CD4-positive, alpha-beta T cell treated with Interleukin-15 for 1 hour (primary cell): Measurements from ENCODE around the gene ITPK1.

Experiments
- DNase-seq: peaks from one replicate; pipeline ENCODE4 v3.0.0-alpha.2; 2020

The ITPK1 gene

DNA sequence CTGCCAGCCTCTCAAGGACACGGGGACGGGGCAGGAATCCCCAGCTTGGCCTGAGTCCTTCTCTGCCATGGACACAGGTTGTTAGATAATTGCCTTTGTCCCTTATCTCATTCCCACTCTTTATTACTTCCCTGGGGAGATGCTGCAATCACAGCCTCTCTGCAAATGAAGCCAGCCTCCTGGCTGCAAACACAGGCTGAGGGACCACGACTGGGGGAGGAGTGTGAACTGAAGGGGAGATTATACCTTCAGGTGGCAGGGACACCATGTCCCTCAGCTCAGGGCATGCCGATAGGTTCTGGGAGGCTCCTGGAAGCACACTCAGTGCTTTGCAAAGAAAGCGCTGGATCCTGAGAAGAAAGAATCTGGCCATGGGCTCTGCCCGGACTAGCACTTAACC lies 208.9 kb downstream of the ITPK1 start:
- DNase-seq, result no peak

DNA sequence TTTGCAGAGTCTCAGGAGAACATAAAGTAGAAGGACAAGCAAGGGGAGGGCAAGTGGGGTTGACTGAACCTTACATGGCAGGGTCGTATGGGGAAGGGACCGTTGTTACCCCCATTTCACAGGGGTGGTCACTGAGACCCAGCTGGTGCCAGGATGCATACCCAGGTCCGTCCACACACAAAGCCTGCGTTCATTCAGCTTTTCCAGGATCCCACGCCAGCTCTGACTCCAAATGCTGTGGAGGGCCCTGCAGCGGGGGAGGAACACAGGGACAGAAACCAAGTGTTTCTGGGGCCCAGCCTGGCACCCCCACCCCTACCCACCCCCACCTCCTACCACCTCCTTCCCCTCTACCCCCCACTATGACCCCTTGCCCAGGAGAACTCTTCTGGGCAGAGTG lies 209.3 kb downstream of the ITPK1 start:
- DNase-seq, result no peak

DNA sequence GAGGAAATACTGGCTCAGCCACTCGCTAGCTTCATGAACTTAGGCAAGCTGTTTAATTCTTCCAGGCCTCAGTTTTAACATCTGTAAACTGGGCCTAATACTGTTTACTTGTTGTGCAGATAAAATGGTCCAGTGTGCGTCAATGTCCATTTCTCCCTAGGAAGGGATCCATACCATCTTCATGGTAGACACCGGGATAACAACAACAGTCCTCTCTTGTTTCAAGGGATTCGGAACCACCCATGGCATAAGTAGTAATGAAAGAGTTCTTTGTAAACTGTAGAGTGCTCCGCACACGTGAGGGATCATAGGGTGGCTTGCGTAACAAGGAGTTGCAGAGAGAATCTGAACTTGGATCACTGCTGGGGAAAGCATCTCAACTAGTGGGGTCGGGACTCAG lies 210.1 kb downstream of the ITPK1 start:
- DNase-seq, result no peak

DNA sequence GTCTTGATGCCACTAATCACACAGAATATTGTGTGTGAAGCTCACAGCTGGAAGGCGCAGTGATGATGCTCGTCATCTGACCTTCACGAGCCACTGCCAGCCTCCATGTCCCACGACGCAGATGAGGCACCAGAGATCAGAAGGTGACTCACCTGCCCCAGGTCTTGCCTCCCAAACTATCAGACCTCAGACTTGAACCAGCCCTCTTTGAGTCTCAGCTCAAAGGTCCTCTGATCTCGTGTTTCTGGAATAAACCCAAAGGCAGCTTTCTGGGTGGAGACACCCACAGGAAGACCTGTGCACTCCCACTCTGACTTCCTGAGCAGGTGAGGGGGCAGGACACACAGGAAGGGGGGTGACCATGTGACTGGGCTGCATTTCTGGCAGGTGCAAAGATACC lies 212.4 kb downstream of the ITPK1 start:
- no peak for DNase-seq

DNA sequence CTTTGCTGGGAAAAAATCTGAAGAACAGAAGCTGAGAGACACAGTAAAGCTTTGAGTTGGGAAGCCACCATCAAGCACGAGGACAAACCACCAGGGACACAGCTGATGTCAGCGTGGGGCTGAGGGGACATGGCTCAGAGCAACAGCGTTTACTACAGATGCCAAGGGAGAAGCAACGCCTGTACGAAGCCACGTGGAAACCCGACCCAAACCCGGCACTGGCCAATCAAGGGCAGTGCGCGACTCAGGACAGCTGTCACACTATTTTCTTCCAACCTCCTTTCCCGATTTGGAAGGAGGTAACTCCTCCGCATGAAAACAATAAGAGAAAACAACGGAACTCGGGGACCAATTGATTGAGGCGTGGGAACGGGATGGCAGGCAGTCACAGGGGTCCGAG lies 213.0 kb downstream of the ITPK1 start:
- no peak for DNase-seq

DNA sequence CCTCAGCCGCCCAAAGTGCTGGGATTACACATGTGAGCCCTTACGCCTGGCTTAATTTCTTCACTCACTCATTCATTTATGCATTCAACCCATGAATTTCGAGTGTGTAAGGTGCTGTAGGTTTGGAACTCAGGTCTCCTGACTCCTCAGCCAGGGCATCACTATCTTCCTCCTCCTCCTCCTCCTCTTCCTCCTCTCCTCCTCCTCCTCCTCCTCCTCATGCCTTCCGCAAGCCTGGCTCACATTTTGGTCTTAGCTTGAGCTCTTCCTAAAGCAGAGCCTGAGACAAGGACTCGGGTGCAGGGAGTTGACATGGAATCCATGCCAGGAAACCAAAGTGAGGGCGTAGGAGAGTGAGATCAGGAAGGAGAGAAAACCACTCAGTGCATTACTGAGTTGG lies 213.5 kb downstream of the ITPK1 start:
- no peak for DNase-seq

DNA sequence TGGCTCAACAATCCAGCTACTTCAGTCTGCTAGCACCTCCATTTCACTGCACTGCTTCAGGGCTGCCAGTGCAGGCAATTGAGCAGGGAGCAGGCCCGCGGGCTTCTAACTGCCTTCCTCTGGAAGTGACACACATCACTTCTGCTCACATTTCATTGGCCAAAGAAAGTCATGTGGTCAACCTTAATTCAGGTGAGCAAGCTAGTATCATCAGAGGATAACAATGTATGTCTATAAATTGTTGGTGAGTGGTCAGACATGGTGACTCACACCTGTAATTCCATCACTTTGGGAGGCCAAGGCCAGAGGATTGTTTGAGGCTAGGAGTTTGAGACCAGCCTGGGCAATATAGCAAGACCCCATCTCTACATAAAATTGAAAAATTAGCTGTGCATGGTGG lies 215.1 kb downstream of the ITPK1 start:
- no peak for DNase-seq

DNA sequence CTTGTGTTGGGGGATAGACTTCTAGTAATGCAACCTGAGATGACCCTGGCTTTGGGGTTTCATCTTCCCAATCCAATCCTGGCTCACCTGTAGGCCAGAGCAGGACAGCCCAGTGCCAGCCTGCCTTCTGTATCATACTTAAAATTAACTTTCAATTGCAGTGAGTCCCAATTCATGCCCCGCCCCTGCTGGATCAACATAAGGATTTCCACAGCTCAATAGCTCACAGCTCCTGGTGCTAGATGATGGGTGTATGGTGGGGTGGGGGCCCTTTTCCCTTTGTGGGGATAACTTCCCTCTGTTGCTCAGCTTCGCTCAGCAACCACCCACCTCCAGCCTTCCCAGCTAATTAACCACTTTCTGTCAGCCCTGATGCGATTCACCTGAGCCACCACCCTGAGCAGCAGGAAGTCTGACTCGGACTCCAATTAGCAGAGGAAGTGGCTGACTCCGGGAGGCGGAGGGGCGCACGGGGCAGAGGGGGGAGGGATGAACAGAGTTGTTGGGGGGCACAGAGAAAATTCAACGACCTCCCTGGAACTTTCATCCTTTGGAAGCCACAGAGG lies 217.1 kb downstream of the ITPK1 start:
- no peak for DNase-seq

DNA sequence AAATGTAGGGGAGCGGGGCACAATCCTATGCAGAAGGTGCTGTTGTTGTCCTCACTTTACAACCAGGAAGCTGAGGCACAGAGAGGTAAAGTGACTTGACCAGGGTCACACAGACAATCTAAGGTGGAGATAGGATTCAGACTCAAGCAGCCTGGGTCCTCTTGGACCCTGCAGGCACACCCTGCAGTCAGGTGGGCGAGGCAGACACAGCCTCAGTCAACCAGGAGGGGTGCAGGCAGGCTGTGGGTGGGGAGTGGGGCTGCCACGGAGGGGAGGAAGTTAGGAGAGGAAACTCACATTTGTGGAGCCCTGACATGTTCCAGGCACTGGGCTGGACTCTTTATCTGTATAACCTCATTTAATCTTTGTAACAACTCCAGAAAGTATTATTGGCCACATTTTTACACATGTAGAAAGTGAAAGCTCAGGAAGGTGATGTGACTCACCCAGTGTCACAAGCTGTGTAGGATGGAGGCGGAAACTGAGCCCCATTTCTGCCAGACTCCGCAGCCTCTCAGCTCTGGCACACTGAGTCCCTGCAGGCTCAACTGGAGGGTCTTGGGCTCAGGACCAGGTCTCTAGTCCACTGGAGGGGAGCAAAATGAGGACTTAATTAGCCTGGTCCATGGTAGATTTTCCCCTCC lies 217.7 kb downstream of the ITPK1 start:
- no peak for DNase-seq

DNA sequence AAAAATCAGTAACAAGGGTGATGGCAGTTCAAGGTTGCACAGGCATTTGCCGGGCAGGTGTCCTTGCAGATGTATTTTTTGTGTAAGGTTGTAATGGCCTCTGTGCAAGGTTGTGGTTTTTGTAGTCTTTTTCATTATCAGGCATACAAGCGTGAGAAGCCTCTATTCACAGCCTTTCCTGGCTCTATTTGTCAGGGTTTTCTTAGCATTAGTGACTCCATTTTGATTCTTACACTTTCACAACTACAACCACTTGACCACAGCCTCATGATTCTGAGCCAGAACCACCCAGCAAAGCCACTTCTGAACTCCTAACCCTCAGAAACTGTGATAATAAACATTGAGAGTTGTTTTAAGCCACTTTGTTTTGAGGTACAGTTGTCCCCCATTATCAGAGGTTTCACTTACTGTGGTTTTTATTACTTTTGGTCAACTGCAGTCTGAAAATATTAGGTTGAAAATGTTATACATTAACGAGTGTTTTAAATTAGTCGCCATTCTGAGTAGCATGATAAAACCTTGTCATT lies 220.3 kb downstream of the ITPK1 start:
- DNase-seq, result no peak

DNA sequence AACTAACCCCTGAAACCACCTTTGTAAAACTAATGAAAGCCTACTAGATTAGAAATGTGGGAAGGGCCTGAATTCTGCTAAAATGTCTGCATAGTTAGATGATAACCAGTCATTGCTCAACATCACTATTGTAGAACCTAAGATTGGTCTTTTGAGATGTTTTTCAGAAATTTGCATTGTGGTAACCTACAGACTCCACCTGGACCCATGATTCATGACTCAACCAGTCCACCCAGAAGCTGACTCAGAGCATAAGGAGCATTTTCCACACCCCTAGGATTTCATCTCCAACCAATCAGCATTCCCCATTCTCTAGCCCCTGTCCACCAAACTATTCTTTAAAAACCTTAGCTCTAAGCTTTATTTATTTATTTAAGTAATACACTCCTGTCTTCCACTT lies 223.1 kb downstream of the ITPK1 start:
- no peak for DNase-seq

DNA sequence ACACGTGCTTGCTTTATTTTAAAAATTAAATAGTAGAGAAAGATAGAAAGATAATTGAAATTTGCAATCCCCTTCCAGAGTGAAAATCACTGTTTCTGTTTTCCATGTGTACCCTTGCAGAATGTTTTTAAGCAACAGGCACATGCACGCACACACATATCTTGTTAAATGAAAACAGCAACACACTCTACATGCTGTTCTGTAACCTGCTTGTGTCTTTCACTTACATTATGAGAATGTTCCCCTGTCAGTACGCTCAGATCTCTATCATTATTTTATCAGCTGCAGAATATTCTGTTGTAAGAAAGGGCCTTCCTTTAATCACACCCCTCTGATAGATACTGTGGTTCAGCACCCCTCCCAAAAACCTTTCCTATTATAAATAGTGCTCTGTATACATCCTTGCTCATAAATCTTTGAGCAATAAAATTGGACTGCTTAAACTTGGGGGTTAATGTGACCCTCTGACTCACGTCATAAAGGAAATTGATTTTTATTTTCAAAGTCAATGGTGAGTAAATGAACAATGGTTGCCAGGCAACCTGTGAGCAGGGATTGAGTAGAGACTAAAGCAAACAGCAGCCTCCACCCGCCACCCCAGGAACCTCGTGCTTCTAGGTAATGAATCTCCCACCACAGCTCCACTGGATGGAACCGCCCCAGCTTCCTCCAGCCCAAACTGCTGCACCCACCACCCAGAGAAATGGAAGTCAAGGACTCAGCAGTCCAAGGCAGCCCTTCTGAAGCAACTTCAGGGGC lies 224.7 kb downstream of the ITPK1 start:
- DNase-seq, result no peak

DNA sequence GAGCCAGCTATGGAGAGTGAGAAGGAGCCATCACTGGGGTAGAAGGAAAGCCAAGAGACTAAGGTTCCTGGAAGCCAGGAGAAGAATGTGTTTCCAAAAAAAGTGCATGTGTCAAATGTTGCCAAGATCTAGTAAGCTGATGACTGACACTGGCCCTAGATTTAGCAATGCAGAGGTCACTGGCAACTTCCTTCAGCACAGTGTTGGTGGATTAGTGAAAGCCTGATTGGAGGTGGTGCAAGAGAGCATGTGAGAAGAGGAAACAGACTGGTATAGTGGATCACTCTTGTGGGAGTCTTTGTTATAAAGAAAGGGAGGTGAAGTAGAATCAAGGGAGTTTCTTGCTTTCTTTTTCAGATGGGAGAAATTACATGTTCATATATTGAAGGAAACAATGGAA lies 226.8 kb downstream of the ITPK1 start:
- no peak for DNase-seq

DNA sequence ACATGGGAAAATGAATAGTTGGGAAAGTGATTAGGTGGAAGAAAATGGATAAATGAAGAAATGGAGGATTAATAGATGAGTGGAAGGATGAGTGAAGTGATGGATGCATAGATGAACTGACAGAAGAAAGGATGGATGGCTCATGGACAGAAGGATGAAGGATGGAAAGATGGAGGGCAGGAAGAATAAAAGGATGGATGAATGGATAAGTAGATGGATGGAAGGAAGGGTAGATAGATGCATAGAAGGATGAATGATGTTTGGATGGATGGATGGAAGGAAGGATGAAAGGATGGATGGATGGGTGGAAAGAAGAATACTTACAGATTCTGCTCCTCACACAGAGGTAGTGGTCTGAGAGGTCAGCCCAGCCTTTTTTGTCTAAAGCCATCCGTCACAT lies 228.6 kb downstream of the ITPK1 start:
- no peak for DNase-seq
